ENCODE measurements around the gene AK1. TPM values are rescaled to one million over a fixed set of nuclear protein-coding genes. Genes with fewer than 3 reads are reported as not detected.
"Not testable (repeated sequence)": the region's sequence is repeated elsewhere in the genome, so short reads cannot be mapped to it uniquely, and the experiment has no call there.

AK1 gene
- total RNA-seq, 1 experiment from 2014 or later: 31.6 TPM

DNA sequence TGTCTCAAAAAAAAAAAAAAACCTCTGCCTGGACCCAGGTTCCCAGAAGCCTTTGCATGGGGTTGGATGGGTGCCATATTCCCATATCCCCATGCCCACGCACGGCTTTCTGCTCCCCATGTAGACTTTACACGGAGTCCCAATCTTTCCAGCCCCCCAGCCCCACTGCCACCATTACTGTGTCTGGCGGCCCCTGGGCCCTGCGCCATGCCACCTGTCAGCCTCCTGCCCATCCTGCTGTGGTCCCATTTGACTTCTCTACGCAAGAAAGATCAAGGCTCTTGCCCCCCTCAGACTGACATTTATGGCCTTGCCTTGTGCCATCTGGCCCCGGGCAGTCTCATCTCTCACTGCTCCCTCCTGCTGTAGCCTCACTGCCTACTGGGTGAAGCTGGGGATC, 6.5 kb upstream of the AK1 start:
- no CpG with 5 or more reads among the region's 7 CpGs for WGBS (ENCODE audit: extremely low coverage, insufficient read length, low lambda C conversion rate)
- peak overlapping the region in 2 of 3 experiments; percentile 40 to 51; a peak in 2 of 7 replicates for H3K27ac Mint-ChIP-seq

GRCh38 chr9:127881715-127882114, 4.2 kb upstream of the AK1 start:
- not testable (repeated sequence) for H2BK12ac ChIP-seq (ENCODE audit: insufficient read length, low read depth, low read length); H2BK120ac ChIP-seq (ENCODE audit: low read depth, low read length, poor library complexity, severe bottlenecking); H3K4me1 ChIP-seq (ENCODE audit: insufficient read depth, low read length); H2BK20ac ChIP-seq (ENCODE audit: low read depth, low read length, poor library complexity, severe bottlenecking); H4K91ac ChIP-seq (ENCODE audit: insufficient read length, low read depth, low read length); DNase-seq; H3K23ac ChIP-seq (ENCODE audit: insufficient read length, low read depth, low read length); H2AFZ ChIP-seq (ENCODE audit: low read length); H3K14ac ChIP-seq (ENCODE audit: insufficient read depth, low read length); H3K4me2 ChIP-seq (ENCODE audit: insufficient read depth, insufficient read length, low read length); H3K56ac ChIP-seq (ENCODE audit: insufficient read length, low read depth, low read length); H3K18ac ChIP-seq (ENCODE audit: insufficient read length, low read depth, low read length); H3K9me3 ChIP-seq (ENCODE audit: control insufficient read depth, low read depth, low read length); H2BK15ac ChIP-seq (ENCODE audit: low read depth, low read length); H3K27ac Mint-ChIP-seq; H3T11ph ChIP-seq (ENCODE audit: low read length); H3K79me1 ChIP-seq (ENCODE audit: insufficient read depth, low read depth, low read length, poor library complexity, severe bottlenecking); H4K5ac ChIP-seq (ENCODE audit: insufficient read length, low read depth, low read length); H3K79me2 ChIP-seq (ENCODE audit: insufficient read depth, low read length); H3K27me3 ChIP-seq (ENCODE audit: insufficient read depth, low read length); H4K8ac ChIP-seq (replicated peaks; ENCODE audit: insufficient read length, low read depth, low read length); H2BK5ac ChIP-seq (ENCODE audit: insufficient read length, low read length); H4K20me1 ChIP-seq (ENCODE audit: control insufficient read depth, insufficient read depth, insufficient read length); H3K4ac ChIP-seq (ENCODE audit: low read depth, low read length); H3K27ac ChIP-seq (ENCODE audit: insufficient read length, low read depth, low read length); H3K27me3 Mint-ChIP-seq (ENCODE audit: low read depth); H3K9ac ChIP-seq (ENCODE audit: extremely low read depth, insufficient read length, low read length); H3K4me3 Mint-ChIP-seq; H3K9me3 Mint-ChIP-seq; H2AK5ac ChIP-seq (ENCODE audit: insufficient read length, low read length)
- Mint-ChIP-seq H3K4me1 (peaks cover 6 to 35% of the 10 kb centered on the region in 2 experiments; a peak in 3 of 4 replicates), H3K36me3 (ENCODE audit: insufficient read depth in 1 of 3, low read depth in 3 of 3) (peaks cover 2 to 15% (median 10%) of the 10 kb centered on the region in 3 experiments; a peak in 5 of 7 replicates)
- H3K23me2 ChIP-seq (ENCODE audit: insufficient read length, low read depth, low read length, poor library complexity, severe bottlenecking): peaks cover 12% of the 10 kb centered on the region
- no CpG with 5 or more reads among the region's 3 CpGs for WGBS (ENCODE audit: extremely low coverage, insufficient read length, low lambda C conversion rate)

More for the DNA sequence above, 6.5 kb upstream of the AK1 start:
- Histone ChIP-seq H3K4me1 (ENCODE audit: insufficient read depth, low read length) (no peaks in the 10 kb centered on the region), H3K18ac (ENCODE audit: insufficient read length, low read depth, low read length) (no peak overlapping the region), H2BK15ac (ENCODE audit: low read depth, low read length) (no peak overlapping the region), H3K79me1 (ENCODE audit: insufficient read depth, low read depth, low read length, poor library complexity, severe bottlenecking) (no peaks in the 10 kb centered on the region), H4K91ac (ENCODE audit: insufficient read length, low read depth, low read length) (no peak overlapping the region), H3K27me3 (ENCODE audit: insufficient read depth, low read length) (no peaks in the 10 kb centered on the region), H3T11ph (ENCODE audit: low read length) (no peak overlapping the region), H3K14ac (ENCODE audit: insufficient read depth, low read length) (no peak overlapping the region), H3K23me2 (ENCODE audit: insufficient read length, low read depth, low read length, poor library complexity, severe bottlenecking) (no peaks in the 10 kb centered on the region), H3K79me2 (ENCODE audit: insufficient read depth, low read length) (no peaks in the 10 kb centered on the region), H2BK20ac (ENCODE audit: low read depth, low read length, poor library complexity, severe bottlenecking) (no peak overlapping the region), H2AFZ (ENCODE audit: low read length) (no peak overlapping the region), H4K8ac (replicated peaks; ENCODE audit: insufficient read length, low read depth, low read length) (no peak overlapping the region), H2BK5ac (ENCODE audit: insufficient read length, low read length) (no peak overlapping the region), H3K27ac (ENCODE audit: insufficient read length, low read depth, low read length) (no peak overlapping the region), H3K9ac (ENCODE audit: extremely low read depth, insufficient read length, low read length) (no peak overlapping the region), H4K20me1 (ENCODE audit: control insufficient read depth, insufficient read depth, insufficient read length) (no peaks in the 10 kb centered on the region), H3K4me2 (ENCODE audit: insufficient read depth, insufficient read length, low read length) (no peak overlapping the region), H3K9me3 (ENCODE audit: control insufficient read depth, low read depth, low read length) (no peaks in the 10 kb centered on the region), H3K56ac (ENCODE audit: insufficient read length, low read depth, low read length) (no peak overlapping the region), H2BK120ac (ENCODE audit: low read depth, low read length, poor library complexity, severe bottlenecking) (no peak overlapping the region), H2AK5ac (ENCODE audit: insufficient read length, low read length) (no peak overlapping the region), H4K5ac (ENCODE audit: insufficient read length, low read depth, low read length) (no peak overlapping the region), H2BK12ac (ENCODE audit: insufficient read length, low read depth, low read length) (no peak overlapping the region), H3K4ac (ENCODE audit: low read depth, low read length) (no peak overlapping the region), H3K23ac (ENCODE audit: insufficient read length, low read depth, low read length) (no peak overlapping the region)
- DNase-seq: no peak
- TF ChIP-seq, protein P1, sequence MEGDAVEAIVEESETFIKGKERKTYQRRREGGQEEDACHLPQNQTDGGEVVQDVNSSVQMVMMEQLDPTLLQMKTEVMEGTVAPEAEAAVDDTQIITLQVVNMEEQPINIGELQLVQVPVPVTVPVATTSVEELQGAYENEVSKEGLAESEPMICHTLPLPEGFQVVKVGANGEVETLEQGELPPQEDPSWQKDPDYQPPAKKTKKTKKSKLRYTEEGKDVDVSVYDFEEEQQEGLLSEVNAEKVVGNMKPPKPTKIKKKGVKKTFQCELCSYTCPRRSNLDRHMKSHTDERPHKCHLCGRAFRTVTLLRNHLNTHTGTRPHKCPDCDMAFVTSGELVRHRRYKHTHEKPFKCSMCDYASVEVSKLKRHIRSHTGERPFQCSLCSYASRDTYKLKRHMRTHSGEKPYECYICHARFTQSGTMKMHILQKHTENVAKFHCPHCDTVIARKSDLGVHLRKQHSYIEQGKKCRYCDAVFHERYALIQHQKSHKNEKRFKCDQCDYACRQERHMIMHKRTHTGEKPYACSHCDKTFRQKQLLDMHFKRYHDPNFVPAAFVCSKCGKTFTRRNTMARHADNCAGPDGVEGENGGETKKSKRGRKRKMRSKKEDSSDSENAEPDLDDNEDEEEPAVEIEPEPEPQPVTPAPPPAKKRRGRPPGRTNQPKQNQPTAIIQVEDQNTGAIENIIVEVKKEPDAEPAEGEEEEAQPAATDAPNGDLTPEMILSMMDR (conservative IDR thresholded peaks at IDR 0.05): no peak
- H3K4me1 Mint-ChIP-seq: peaks cover 6 to 20% of the 10 kb centered on the region in 2 experiments; a peak in 3 of 4 replicates
- peaks cover 2 to 26% (median 26%) of the 10 kb centered on the region in 3 experiments; a peak in 5 of 7 replicates for H3K36me3 Mint-ChIP-seq (ENCODE audit: insufficient read depth in 1 of 3, low read depth in 3 of 3)
- no peak overlapping the region; a peak in 1 of 5 replicates for H3K4me3 Mint-ChIP-seq
- H3K9me3 Mint-ChIP-seq: no peaks in the 10 kb centered on the region
- H3K27me3 Mint-ChIP-seq (ENCODE audit: low read depth): no peaks in the 10 kb centered on the region; the same call in none of the 2 replicates

All from H9 (cell line).